ENCODE measurements around the gene ATG9A.
"Not testable (repeated sequence)": the region's sequence is repeated elsewhere in the genome, so short reads cannot be mapped to it uniquely, and the experiment has no call there.

Gene ATG9A

GRCh38 chr2:219268294-219268693 is 38.9 kb upstream of the ATG9A start:
- H3K27me3 ChIP-seq (ENCODE audit: insufficient read depth, low read length): peaks cover 15% of the 10 kb centered on the region
- no peaks in the 10 kb centered on the region for H3K36me3 ChIP-seq (ENCODE audit: insufficient read depth, low read depth, low read length)
- H3K9ac ChIP-seq (ENCODE audit: low read depth, low read length): no peak overlapping the region
- H3K9me3 ChIP-seq (ENCODE audit: insufficient read depth, low read depth, low read length): no peaks in the 10 kb centered on the region
- no peak overlapping the region for H3K27ac ChIP-seq (ENCODE audit: low read length)
- no peaks in the 10 kb centered on the region for H3K4me1 ChIP-seq (ENCODE audit: insufficient read depth, low read length)
- no peak overlapping the region for H3K4me3 ChIP-seq (ENCODE audit: low read length)

DNA sequence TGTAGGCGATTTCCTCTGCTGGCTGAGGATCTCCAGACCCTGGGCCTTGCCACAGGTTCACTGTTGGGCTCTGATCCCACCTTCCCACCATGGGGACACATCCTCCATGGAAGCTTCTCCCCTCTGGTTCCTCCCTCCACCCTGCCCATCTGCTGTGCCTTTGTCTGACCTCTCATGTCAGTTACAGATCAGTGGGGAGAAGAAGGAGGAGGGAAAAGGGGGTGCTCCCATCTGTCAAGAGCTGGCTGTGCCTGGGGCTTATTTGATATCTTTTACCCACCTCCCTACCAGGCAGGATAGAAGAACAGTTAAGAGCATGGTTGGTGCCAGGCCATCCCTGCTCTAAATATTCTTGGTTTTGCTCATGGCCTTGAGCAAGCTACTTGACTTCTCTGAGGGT is 37.5 kb upstream of the ATG9A start:
- no peak overlapping the region for H3K4me3 ChIP-seq (ENCODE audit: low read length)
- H3K4me1 ChIP-seq (ENCODE audit: insufficient read depth, low read length): no peaks in the 10 kb centered on the region
- H3K9me3 ChIP-seq (ENCODE audit: insufficient read depth, low read depth, low read length): no peaks in the 10 kb centered on the region
- H3K9ac ChIP-seq (ENCODE audit: low read depth, low read length): no peak overlapping the region
- H3K27me3 ChIP-seq (ENCODE audit: insufficient read depth, low read length): peaks cover 10% of the 10 kb centered on the region; the same call in 1 of the 2 replicates
- no peak overlapping the region for H3K27ac ChIP-seq (ENCODE audit: low read length)
- no peaks in the 10 kb centered on the region for H3K36me3 ChIP-seq (ENCODE audit: insufficient read depth, low read depth, low read length)

DNA sequence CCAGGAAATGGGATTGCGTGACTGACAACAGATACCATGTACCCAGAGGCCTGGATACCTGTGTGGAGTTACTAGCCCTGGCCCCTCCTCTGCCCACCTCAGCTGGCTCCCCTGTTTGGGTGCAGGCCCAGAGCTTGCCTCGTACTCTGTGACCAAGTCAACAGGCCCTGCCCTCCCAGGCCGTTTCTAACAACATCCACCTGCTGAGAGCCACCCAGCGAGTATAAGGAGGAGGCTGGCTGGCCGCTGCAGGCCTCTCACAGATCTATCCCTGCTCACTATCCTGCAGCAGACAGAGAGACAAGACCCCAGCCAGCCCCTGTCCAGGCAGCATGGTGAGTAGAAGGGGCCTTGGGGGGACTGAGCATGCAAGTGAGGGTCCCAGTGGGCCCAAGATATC is 36.8 kb upstream of the ATG9A start:
- Histone ChIP-seq H3K9ac (ENCODE audit: low read depth, low read length) (no peak overlapping the region), H3K27ac (ENCODE audit: low read length) (no peak overlapping the region), H3K36me3 (ENCODE audit: insufficient read depth, low read depth, low read length) (no peaks in the 10 kb centered on the region), H3K27me3 (ENCODE audit: insufficient read depth, low read length) (peaks cover 16% of the 10 kb centered on the region), H3K9me3 (ENCODE audit: insufficient read depth, low read depth, low read length) (no peaks in the 10 kb centered on the region), H3K4me1 (ENCODE audit: insufficient read depth, low read length) (no peaks in the 10 kb centered on the region), H3K4me3 (ENCODE audit: low read length) (no peak overlapping the region)

DNA sequence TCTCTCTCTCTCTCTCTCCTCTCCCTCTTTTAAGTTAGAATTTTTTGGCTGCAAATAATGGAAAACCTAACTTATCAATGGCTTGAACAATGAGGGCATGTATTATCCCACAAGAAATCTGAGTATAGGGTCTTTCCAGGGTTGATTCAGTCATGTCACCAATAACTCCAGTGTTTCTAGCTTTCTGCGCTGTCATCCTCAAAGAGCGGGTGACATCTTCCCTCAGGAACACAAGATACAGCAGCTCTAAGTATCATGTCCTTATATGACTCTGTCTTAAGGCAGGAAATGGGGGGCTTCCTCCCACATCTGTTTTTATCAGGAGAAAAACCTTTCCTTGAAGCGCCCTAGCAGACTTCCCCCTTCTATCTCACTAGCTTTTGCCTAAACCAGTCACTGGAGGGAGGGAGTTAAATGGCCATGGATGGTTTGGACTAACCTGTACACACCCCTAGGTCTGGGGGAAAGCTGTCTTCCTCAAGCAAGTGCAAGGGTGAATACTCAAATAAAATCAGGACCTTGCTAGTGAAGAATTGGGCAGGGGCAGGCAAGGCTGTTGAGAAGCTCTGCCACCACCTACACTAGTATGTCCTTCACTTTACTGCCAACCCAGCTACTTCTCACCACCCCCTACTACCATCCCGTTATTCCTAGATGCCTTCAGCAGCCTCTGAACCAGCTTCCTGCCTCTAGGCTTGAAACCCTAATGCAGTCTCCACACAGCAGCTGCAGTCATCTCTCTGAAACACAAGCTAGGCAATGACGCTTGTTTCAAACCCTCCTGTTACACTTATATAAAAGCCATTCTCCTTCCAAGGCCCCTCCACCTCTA is 31.8 kb upstream of the ATG9A start:
- no peak overlapping the region for H3K4me3 ChIP-seq (ENCODE audit: low read length)
- no peak overlapping the region for H3K27ac ChIP-seq (ENCODE audit: low read length)
- H3K27me3 ChIP-seq (ENCODE audit: insufficient read depth, low read length): peaks cover 33% of the 10 kb centered on the region
- H3K4me1 ChIP-seq (ENCODE audit: insufficient read depth, low read length): no peaks in the 10 kb centered on the region
- no peak overlapping the region for H3K9ac ChIP-seq (ENCODE audit: low read depth, low read length)
- no peaks in the 10 kb centered on the region for H3K36me3 ChIP-seq (ENCODE audit: insufficient read depth, low read depth, low read length)
- H3K9me3 ChIP-seq (ENCODE audit: insufficient read depth, low read depth, low read length): no peaks in the 10 kb centered on the region

DNA sequence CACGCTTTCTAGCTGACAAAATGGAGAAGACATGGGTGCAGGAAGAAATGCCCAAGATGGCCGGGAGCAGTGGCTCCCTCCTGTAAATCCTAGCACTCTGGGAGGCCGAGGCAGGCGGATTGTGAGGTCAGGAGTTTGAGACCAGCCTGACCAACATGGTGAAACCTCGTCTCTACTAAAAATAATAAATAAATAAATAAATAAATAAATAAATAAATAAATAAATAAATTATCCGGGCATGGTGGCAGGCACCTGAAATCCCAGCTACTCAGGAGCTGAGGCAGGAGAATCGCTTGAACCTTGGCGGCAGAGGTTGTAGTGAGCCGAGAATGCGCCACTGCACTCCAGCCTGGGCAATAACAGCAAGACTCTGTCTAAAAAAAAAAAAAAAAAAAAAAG is 29.5 kb upstream of the ATG9A start:
- H3K27me3 ChIP-seq (ENCODE audit: insufficient read depth, low read length): peaks cover 52% of the 10 kb centered on the region
- not testable (repeated sequence) for H3K9ac ChIP-seq (ENCODE audit: low read depth, low read length); H3K9me3 ChIP-seq (ENCODE audit: insufficient read depth, low read depth, low read length); H3K4me3 ChIP-seq (ENCODE audit: low read length); H3K36me3 ChIP-seq (ENCODE audit: insufficient read depth, low read depth, low read length); H3K27ac ChIP-seq (ENCODE audit: low read length); H3K4me1 ChIP-seq (ENCODE audit: insufficient read depth, low read length)

DNA sequence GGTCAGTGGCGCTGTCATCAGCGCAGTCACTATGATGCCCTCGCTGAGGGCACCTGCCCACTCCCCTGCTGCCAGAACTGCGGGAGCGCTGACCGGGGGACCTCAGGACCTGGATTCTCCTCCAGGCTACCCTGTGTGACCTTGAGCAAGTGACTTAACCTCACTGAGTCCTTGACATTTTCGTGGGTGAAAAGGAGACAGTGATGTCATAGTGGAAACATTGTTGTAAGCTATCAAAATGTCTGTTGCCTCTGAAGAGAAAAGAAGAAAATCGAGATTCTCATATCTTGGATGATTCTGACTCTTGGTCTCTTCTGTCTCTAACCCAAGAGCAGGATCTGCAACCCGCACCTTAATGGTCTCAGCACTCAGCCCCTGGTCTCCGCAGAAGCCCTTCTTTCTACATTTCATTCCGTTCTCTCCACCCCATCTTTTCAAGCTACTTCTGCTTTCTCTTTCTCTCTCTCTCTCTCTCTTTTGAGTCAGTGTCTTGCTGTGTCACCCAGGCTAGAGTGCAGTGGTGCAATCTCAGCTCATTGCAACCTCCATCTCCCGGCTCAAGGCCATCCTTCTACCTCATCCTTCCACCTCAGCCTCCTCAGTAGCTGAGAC is 25.3 kb upstream of the ATG9A start:
- Histone ChIP-seq H3K36me3 (ENCODE audit: insufficient read depth, low read depth, low read length) (peaks cover 11% of the 10 kb centered on the region; the same call in 1 of the 2 replicates), H3K27me3 (ENCODE audit: insufficient read depth, low read length) (peaks cover 64% of the 10 kb centered on the region), H3K27ac (ENCODE audit: low read length) (no peak overlapping the region), H3K9ac (ENCODE audit: low read depth, low read length) (no peak overlapping the region), H3K4me3 (ENCODE audit: low read length) (peak overlapping the region; percentile 58; the same call in 1 of the 2 replicates), H3K9me3 (ENCODE audit: insufficient read depth, low read depth, low read length) (no peaks in the 10 kb centered on the region), H3K4me1 (ENCODE audit: insufficient read depth, low read length) (peaks cover 7% of the 10 kb centered on the region)

DNA sequence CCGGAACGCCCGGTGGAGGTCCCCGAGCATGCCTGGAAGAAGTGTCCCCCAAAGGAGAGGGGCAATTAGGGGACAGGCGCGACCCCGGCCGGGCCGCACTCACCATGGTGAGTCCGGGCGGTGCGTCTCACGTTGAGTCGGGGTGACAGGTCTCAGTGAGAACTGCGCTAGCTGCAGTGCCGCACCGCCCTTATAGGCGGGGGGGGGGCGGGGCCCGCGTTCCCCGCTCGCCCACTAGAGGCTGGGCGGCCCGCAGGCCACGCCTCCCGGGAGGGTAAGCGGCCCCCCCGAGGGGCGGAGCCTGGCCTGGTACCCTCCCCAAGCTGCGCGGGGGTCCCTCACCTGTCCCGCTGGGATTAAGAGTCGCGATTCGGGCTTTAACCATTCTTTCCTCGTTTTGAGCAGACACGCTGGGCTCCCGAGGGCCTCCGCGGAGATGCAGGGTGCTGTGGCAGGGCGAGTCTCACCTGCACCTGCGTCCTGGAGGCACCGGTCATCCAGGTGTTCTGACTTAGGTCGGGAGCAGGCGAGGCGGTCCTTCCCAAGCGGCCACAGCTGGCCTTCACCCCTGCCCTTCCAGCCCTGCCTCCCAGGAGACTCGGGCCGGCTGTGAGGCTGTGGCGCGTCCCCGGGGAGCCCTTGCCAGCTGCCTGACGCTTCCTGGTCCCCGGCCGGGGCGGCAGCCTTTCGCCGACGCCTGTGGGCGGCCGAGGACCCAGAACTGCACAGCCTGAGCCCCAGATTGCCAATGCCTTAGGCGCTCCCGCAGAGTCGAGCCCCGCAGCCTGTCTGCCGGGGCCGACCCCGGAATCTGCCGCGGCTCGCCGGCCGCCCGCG is 24.5 kb upstream of the ATG9A start, which contains the start of gene TUBA4A:
TSS of gene TUBA4A (minus strand) at position 166 of the 837 bp plus-strand sequence. CDS start at position 106, 60 bp downstream.
- H3K36me3 ChIP-seq (ENCODE audit: insufficient read depth, low read depth, low read length): peaks cover 15% of the 10 kb centered on the region; the same call in 1 of the 2 replicates
- H3K9me3 ChIP-seq (ENCODE audit: insufficient read depth, low read depth, low read length): no peaks in the 10 kb centered on the region
- no peak within 1 kb of the TSS for H3K27ac ChIP-seq (ENCODE audit: low read length)
- peak within 1 kb of the TSS; percentile 58 for H3K4me3 ChIP-seq (ENCODE audit: low read length)
- H3K4me1 ChIP-seq (ENCODE audit: insufficient read depth, low read length): peaks cover 14% of the 10 kb centered on the region
- H3K27me3 ChIP-seq (ENCODE audit: insufficient read depth, low read length): peaks cover 59% of the 10 kb centered on the region
- H3K9ac ChIP-seq (ENCODE audit: low read depth, low read length): peak within 1 kb of the TSS; percentile 33; the same call in 1 of the 2 replicates

GRCh38 chr2:219252900-219253752 is 23.7 kb upstream of the ATG9A start, which contains the start of gene TUBA4B:
Gene TUBA4B (plus strand): TSS chr2:219253243. CDS start chr2:219253408, 165 bp downstream.
- Histone ChIP-seq H3K4me3 (ENCODE audit: low read length) (peak within 1 kb of the TSS; percentile 58), H3K9me3 (ENCODE audit: insufficient read depth, low read depth, low read length) (no peaks in the 10 kb centered on the region), H3K36me3 (ENCODE audit: insufficient read depth, low read depth, low read length) (peaks cover 19% of the 10 kb centered on the region), H3K9ac (ENCODE audit: low read depth, low read length) (peak within 1 kb of the TSS; percentile 33; the same call in 1 of the 2 replicates), H3K27me3 (ENCODE audit: insufficient read depth, low read length) (peaks cover 59% of the 10 kb centered on the region), H3K27ac (ENCODE audit: low read length) (no peak within 1 kb of the TSS), H3K4me1 (ENCODE audit: insufficient read depth, low read length) (peaks cover 14% of the 10 kb centered on the region)

DNA sequence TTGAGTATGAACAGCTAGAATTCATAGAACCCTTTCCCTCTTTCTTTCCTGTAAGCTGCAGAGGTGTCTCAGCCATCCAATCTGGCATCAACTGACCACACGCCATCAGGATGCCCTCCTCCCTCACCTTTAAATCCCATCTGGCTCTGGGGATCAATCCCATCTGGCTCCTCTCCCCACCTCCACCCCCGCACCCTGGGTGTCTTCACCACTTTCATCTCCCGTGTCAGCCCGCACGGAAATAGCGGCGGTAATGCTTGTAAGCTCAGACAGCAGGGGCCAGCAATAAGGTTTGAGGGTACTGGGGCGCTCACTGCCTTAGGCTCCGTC is 23.1 kb upstream of the ATG9A start:
- peaks cover 59% of the 10 kb centered on the region for H3K27me3 ChIP-seq (ENCODE audit: insufficient read depth, low read length)
- H3K9ac ChIP-seq (ENCODE audit: low read depth, low read length): peak overlapping the region; percentile 33; the same call in 1 of the 2 replicates
- H3K27ac ChIP-seq (ENCODE audit: low read length): no peak overlapping the region
- peak overlapping the region; percentile 58 for H3K4me3 ChIP-seq (ENCODE audit: low read length)
- H3K9me3 ChIP-seq (ENCODE audit: insufficient read depth, low read depth, low read length): no peaks in the 10 kb centered on the region
- peaks cover 14% of the 10 kb centered on the region for H3K4me1 ChIP-seq (ENCODE audit: insufficient read depth, low read length)
- H3K36me3 ChIP-seq (ENCODE audit: insufficient read depth, low read depth, low read length): peaks cover 25% of the 10 kb centered on the region

- peaks cover 14% of the 10 kb centered on the region for H3K4me1 ChIP-seq (ENCODE audit: insufficient read depth, low read length)
- H3K9me3 ChIP-seq (ENCODE audit: insufficient read depth, low read depth, low read length): no peaks in the 10 kb centered on the region
- H3K36me3 ChIP-seq (ENCODE audit: insufficient read depth, low read depth, low read length): peaks cover 29% of the 10 kb centered on the region
- H3K4me3 ChIP-seq (ENCODE audit: low read length): peak overlapping the region; percentile 58; the same call in 1 of the 2 replicates
- peaks cover 59% of the 10 kb centered on the region for H3K27me3 ChIP-seq (ENCODE audit: insufficient read depth, low read length)
- H3K27ac ChIP-seq (ENCODE audit: low read length): no peak overlapping the region
- H3K9ac ChIP-seq (ENCODE audit: low read depth, low read length): peak overlapping the region; percentile 33; the same call in 1 of the 2 replicates
These were observed 22.6 kb upstream of the ATG9A start for GRCh38 chr2:219252084-219252483.

DNA sequence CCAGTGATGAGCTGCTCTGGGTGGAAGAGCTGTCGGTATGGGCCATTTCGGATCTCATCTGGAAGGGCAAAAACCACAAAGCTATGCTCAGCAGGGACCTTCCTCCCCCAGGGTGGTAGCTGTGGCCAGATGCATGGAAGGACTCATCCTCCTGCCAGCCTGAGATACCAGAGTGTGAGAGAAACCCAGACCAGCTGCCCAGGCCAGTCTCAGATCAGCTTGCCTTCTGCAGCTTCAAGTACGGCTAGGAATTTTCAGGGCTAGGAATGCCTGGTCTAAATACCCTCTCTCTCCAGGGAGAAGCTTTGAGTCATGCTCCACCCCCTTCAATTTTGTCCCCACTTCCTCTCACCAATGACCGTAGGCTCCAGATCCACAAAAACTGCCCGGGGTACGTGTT is 22.2 kb upstream of the ATG9A start:
- Histone ChIP-seq H3K27me3 (ENCODE audit: insufficient read depth, low read length) (peaks cover 56% of the 10 kb centered on the region), H3K27ac (ENCODE audit: low read length) (no peak overlapping the region), H3K36me3 (ENCODE audit: insufficient read depth, low read depth, low read length) (peaks cover 30% of the 10 kb centered on the region), H3K9ac (ENCODE audit: low read depth, low read length) (no peak overlapping the region), H3K4me1 (ENCODE audit: insufficient read depth, low read length) (peaks cover 14% of the 10 kb centered on the region), H3K9me3 (ENCODE audit: insufficient read depth, low read depth, low read length) (no peaks in the 10 kb centered on the region), H3K4me3 (ENCODE audit: low read length) (no peak overlapping the region)
